Activated B cell treated with CpG ODN at 0.5 μM for 24 hours (primary cell): ENCODE results near the gene MAP3K14. TPM values are rescaled to one million over a fixed set of nuclear protein-coding genes. Genes with fewer than 3 reads are reported as not detected.
A peak's percentile ranks its signal among the peaks of the same experiment; 100 is the strongest.

ENCODE experiments used
- ATAC-seq: fragments of 200-7000 bp; cut with Tn5 transposase; one replicate; pipeline ENCODE4 v1.10.0; 2021; ENCODE audit warnings: low read depth, mild to moderate bottlenecking, moderate library complexity
- CTCF ChIA-PET: fragments of 350-600 bp; sonication (Branson Sonifier 250); formaldehyde crosslinking; loops from one replicate; lab custom pipeline; 2021; ENCODE audit warnings: antibody characterized with exemption; lab: Charles Lee
- POLR2A ChIA-PET: fragments of 350-600 bp; sonication (Branson Sonifier 250); formaldehyde crosslinking; loops from one replicate; lab custom pipeline; 2021; ENCODE audit warnings: antibody characterized with exemption; lab: Charles Lee
- DNase-seq: peaks from one replicate; pipeline ENCODE4 v3.0.0; 2022
- H3K27ac Mint-ChIP-seq: one replicate; pipeline ENCODE4 v1.8.0; 2020; ENCODE audit warnings: mixed read lengths
- H3K27me3 Mint-ChIP-seq: one replicate; pipeline ENCODE4 v1.8.0; 2021; ENCODE audit warnings: mixed read lengths
- H3K36me3 Mint-ChIP-seq: one replicate; pipeline ENCODE4 v1.8.0; 2021; ENCODE audit warnings: low read depth, mixed read lengths
- H3K4me1 Mint-ChIP-seq: one replicate; pipeline ENCODE4 v1.8.0; 2021; ENCODE audit warnings: mixed read lengths
- H3K4me3 Mint-ChIP-seq: one replicate; pipeline ENCODE4 v1.8.0; 2020; ENCODE audit warnings: mild to moderate bottlenecking, mixed read lengths
- H3K9me3 Mint-ChIP-seq: one replicate; pipeline ENCODE4 v1.8.0; 2020; ENCODE audit warnings: mixed read lengths
- CTCF ChIP-seq: fragments of 200-600 bp; IDR thresholded peaks from one replicate; pipeline ENCODE4 v1.8.0; 2022; ENCODE audit warnings: antibody characterized with exemption, mild to moderate bottlenecking
- intact Hi-C: fragments of 100-400 bp; cut with micrococcal nuclease; formaldehyde crosslinking; loops from one replicate; pipeline ENCODE4 v1.15.1; 2024
- total RNA-seq: library from RNA; stranded (reverse); gene quantifications from 2 replicates; pipeline ENCODE4 v1.2.3, GENCODE V29; 2022

The MAP3K14 gene
- total RNA-seq, 1 donor from 2014 or later, result 88.6 TPM

DNA sequence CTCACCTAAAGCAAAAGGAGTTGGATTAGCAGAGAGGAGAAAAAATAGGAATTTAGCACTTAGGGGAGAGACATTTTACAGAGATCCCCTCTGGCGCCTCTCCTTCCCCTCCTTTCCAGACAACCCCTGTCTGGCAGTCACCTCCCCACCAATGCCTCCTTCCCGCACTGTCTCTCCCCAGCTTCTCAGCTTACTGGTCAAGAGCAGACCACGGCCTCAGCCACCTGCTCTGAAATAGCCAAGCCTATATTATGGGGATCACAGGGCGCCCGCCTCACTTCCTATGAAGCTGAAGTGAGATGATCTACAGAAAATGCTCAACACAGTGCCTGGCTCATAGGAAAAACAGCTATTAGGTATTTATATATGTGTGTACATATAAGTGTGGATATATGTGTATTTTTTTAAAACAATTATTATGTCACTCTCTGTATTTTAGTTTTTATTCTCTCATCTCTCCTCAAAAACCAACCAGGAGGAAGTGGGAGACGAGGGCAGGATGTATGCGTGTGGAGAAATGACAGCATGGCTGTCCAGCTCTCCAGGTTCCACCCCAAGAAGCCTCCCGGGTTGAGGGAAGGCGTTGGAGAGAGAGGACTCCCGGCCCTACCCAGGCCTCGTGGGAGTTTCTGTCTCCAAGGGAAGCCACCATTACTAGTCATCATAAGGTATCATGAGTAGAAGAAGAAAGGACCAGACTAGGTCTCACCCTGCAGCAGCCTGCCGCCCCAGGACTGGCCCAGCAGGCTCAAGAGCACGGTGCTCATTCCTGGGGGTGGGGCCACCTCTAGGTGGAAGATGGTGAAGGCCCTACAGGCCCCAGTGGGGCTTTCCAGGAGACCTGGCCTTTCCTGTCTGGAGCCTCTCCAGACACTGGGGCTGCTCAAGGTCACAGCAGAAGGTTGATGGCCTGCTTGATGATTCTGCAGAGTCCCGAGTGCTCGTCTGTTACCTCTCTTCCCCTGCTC lies 27.2 kb downstream of the MAP3K14 start:
- DNase-seq (no peak), ATAC-seq (no peak)
- ChIA-PET CTCF (interaction anchor here (3.2 to 6.6 kb wide), 2 partner anchors 12 to 13 kb away, joined by 20 to 30 read pairs; no protein-coding TSS in a partner anchor), POLR2A (interaction anchor here (0.6 to 15.1 kb wide), 3 partner anchors 18 to 124 kb away, joined by 8 to 291 read pairs (median 14); partner anchors contain the start of gene MAP3K14)
- no peaks in the 10 kb centered on the region for H3K9me3 Mint-ChIP-seq
- H3K27me3 Mint-ChIP-seq, result no peaks in the 10 kb centered on the region
- no peak for TF ChIP-seq CTCF
- peaks cover 78% of the 10 kb centered on the region for H3K36me3 Mint-ChIP-seq
- no peak overlapping the region for H3K4me3 Mint-ChIP-seq
- peak overlapping the region; percentile 85 for H3K27ac Mint-ChIP-seq
- intact Hi-C loops, result no loop called here
- H3K4me1 Mint-ChIP-seq, result peaks cover 46% of the 10 kb centered on the region

DNA sequence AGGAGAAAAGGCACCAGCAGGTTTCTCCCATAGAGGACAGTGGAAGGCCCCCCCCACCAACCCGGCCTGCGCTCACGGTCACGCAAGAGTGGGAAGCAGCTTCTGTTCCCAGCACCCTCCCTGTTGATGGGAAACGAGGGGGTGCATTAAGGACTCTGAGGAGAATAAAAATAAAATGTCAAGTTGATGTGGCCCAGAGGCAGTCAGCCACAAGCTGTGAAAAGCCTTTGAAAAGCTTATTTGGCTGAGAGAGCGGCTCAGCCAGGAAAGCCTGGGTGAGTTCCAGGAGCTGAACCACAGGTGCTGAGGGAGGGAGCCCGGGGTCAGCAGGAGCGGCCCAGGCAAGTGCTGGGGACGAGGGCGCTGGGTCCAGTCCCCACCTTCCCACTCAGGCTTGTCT lies 28.0 kb downstream of the MAP3K14 start:
- intact Hi-C loops, result no loop called here
- ChIA-PET POLR2A (interaction anchor here (0.7 to 15.1 kb wide), 3 partner anchors 18 to 108 kb away, joined by 3 to 291 read pairs (median 14); partner anchors contain the start of gene MAP3K14), CTCF (interaction anchor here (3.2 kb wide), 1 partner anchor 12 kb away, joined by 20 read pairs; no protein-coding TSS in a partner anchor)
- Mint-ChIP-seq H3K27ac (no peak overlapping the region), H3K36me3 (peaks cover 80% of the 10 kb centered on the region), H3K4me1 (peaks cover 42% of the 10 kb centered on the region), H3K27me3 (no peaks in the 10 kb centered on the region), H3K4me3 (no peak overlapping the region), H3K9me3 (no peaks in the 10 kb centered on the region)
- TF ChIP-seq CTCF, result no peak
- no peak for DNase-seq
- ATAC-seq, result no peak

DNA sequence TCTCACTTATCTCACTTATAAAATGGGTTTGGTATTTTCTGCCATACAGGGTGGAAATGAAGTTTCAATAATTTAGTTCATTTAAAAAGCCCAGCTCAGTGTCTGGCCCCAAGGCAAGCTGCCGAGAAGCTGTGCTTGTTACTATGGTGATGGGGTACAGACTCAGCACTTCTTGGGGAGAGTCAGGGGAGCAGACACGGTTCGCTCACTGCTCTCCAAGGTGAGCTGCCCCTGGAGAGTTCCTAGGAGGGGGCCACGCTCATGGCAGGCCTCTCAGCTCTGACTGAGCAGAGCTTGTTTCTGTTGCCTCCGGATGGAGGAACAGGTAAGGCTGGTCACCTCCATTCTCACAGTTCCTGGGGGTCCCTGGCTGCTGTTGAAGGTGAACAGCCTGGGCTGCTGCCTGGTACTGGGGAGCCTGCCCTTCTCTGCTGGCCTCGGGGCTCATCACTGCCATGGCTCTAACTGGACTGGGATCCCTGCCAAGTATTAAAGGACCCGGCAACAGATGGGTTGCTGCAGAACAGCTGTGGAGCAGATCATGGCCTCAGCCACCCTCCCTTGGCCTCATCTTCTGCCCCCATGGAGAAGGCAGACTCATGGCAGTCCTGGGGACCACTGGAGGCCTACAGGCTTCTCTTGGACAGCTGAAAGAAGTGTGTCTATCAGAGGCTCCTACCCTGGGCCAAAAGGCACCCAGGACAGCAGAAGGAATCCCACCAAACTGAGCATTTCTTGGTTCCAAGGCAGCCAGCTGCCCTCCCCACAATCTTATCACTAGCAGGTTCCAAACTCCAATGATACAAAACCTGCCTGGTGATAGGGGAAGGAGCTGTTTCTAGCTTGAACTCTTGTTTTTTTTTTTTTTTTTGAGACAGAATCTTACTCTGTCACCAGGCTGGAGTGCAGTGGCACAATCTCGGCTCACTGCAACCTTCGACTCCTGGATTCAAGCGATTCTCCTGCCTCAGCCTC lies 29.0 kb downstream of the MAP3K14 start:
- Mint-ChIP-seq H3K36me3 (peaks cover 80% of the 10 kb centered on the region), H3K27ac (peak overlapping the region; percentile 35), H3K9me3 (no peaks in the 10 kb centered on the region), H3K4me1 (peaks cover 33% of the 10 kb centered on the region), H3K4me3 (no peak overlapping the region), H3K27me3 (no peaks in the 10 kb centered on the region)
- no peak for DNase-seq
- ChIA-PET POLR2A (interaction anchor here (0.7 to 15.1 kb wide), 4 partner anchors 8 to 109 kb away, joined by 3 to 291 read pairs (median 8); partner anchors contain the start of gene MAP3K14), CTCF (interaction anchor here (1.2 to 3.2 kb wide), 3 partner anchors 11 to 105 kb away, joined by 4 to 20 read pairs (median 6); no protein-coding TSS in a partner anchor)
- intact Hi-C loops, result no loop called here
- TF ChIP-seq CTCF, result no peak
- ATAC-seq, result no peak

DNA sequence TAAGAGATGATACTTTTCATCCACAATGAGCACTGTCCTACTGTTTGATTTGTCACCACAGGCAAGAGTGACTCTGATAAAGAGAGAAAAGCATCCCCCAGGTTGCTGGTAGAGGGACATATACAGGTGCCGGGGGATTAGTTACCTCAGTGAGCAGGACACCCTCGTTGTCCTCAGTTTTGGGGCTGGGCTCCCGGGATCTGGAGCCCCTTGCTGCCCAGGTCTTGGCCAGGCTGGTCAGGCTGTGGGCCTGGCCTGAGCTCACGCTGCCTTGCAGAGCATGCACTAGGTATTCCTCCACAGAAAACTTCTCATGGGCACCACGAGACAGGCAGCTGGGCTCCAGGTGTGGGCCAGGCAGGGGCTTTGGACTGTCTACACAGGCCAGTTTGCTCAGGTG lies 30.5 kb downstream of the MAP3K14 start:
- no peak for ATAC-seq
- intact Hi-C loops, result no loop called here
- Mint-ChIP-seq H3K27me3 (no peaks in the 10 kb centered on the region), H3K9me3 (no peaks in the 10 kb centered on the region), H3K4me3 (no peak overlapping the region), H3K4me1 (peaks cover 18% of the 10 kb centered on the region), H3K36me3 (peaks cover 87% of the 10 kb centered on the region), H3K27ac (no peak overlapping the region)
- ChIA-PET POLR2A (interaction anchor here (0.8 to 15.1 kb wide), 2 partner anchors 28 to 53 kb away, joined by 3 to 291 read pairs; partner anchors contain the start of gene MAP3K14), CTCF (interaction anchor here (1.0 to 4.4 kb wide), 6 partner anchors 9 to 99 kb away, joined by 3 to 34 read pairs (median 7); partner anchors contain the start of gene MAP3K14)
- no peak for DNase-seq
- no peak for TF ChIP-seq CTCF
